Endodermal cell (in vitro differentiated cells): Measurements from ENCODE around the gene INTS11. TPM values are rescaled to one million over a fixed set of nuclear protein-coding genes. Genes with fewer than 3 reads are reported as not detected.

Source experiments
- DNase-seq: peaks from one replicate; pipeline ENCODE4 v3.0.0-alpha.2; 2017
- H3K27ac ChIP-seq: 2 replicates; pipeline ENCODE4 v1.5.1; 2013; ENCODE audit warnings: mild to moderate bottlenecking, low read depth, low read length, moderate library complexity
- H3K27me3 ChIP-seq: 2 replicates; pipeline ENCODE4 v1.6.1; 2013; ENCODE audit warnings: mild to moderate bottlenecking, low read length, moderate library complexity; ENCODE audit not compliant: insufficient read depth, control insufficient read depth, poor library complexity, severe bottlenecking
- H3K36me3 ChIP-seq: 2 replicates; pipeline ENCODE4 v1.7.0; 2013; ENCODE audit warnings: mild to moderate bottlenecking, low read length, moderate library complexity; ENCODE audit not compliant: control insufficient read depth, insufficient read depth
- H3K4me1 ChIP-seq: one replicate; pipeline ENCODE4 v1.7.0; 2013; ENCODE audit warnings: low read length; ENCODE audit not compliant: control insufficient read depth, insufficient read depth
- H3K4me3 ChIP-seq: 2 replicates; pipeline ENCODE4 v1.5.1; 2013; ENCODE audit warnings: mild to moderate bottlenecking, low read length, moderate library complexity
- H3K9ac ChIP-seq: 2 replicates; pipeline ENCODE4 v1.6.1; 2013; ENCODE audit warnings: mild to moderate bottlenecking, low read length, moderate library complexity; ENCODE audit not compliant: poor library complexity, severe bottlenecking; ENCODE audit errors: extremely low read depth
- H3K9me3 ChIP-seq: 2 replicates; pipeline ENCODE4 v1.6.1; 2013; ENCODE audit warnings: mild to moderate bottlenecking, low read length, moderate library complexity; ENCODE audit not compliant: control insufficient read depth
- H3K27ac Mint-ChIP-seq: 2 replicates; pipeline ENCODE4 v1.8.0; 2020; ENCODE audit warnings: mixed read lengths
- H3K27me3 Mint-ChIP-seq: 2 replicates; pipeline ENCODE4 v1.8.0; 2021; ENCODE audit warnings: mild to moderate bottlenecking, mixed read lengths; ENCODE audit not compliant: insufficient read depth
- H3K36me3 Mint-ChIP-seq: 2 replicates; pipeline ENCODE4 v1.8.0; 2020; ENCODE audit warnings: low read depth, mixed read lengths
- H3K4me1 Mint-ChIP-seq: 2 replicates; pipeline ENCODE4 v1.8.0; 2020; ENCODE audit warnings: mixed read lengths
- H3K4me3 Mint-ChIP-seq: 2 replicates; pipeline ENCODE4 v1.8.0; 2020; ENCODE audit warnings: mild to moderate bottlenecking, moderate library complexity, mixed read lengths
- H3K9me3 Mint-ChIP-seq: 2 replicates; pipeline ENCODE4 v1.8.0; 2020; ENCODE audit warnings: mild to moderate bottlenecking, mixed read lengths
- WGBS, 2 experiments: methylation state at CpG; one replicate each; pipeline versions ENCODE4 v1.1.5 to v1.1.7; 2013; ENCODE audit warnings: missing lambda C conversion rate in 2 of 2, mixed read lengths in 1 of 2; ENCODE audit not compliant: insufficient coverage in 1 of 2, insufficient read length in 1 of 2; 5-methylcytosine and 5-hydroxymethylcytosine counted together
- total RNA-seq, 2 donors: library from RNA; stranded (reverse); fragmentation: NEBNext Ultra II Directional in 1 of 2; extraction: Animal tissue kit (Norgen Biotek cat#: 25700) in 1 of 2; gene quantifications; 2 replicates in 1 of 2; 3 replicates in 1 of 2; pipeline ENCODE4 v1.2.1, GENCODE V29; 2021
- TF ChIP-seq, protein P1 (sequence below): fragments of 200-600 bp; sonication (generic); conservative IDR thresholded peaks from 2 replicates; pipeline ENCODE4 v1.5.0; 2021; ENCODE audit warnings: antibody characterized with exemption, mild to moderate bottlenecking

INTS11 gene
- total RNA-seq, 2 donors from 2014 or later = 146 to 153 TPM

DNA sequence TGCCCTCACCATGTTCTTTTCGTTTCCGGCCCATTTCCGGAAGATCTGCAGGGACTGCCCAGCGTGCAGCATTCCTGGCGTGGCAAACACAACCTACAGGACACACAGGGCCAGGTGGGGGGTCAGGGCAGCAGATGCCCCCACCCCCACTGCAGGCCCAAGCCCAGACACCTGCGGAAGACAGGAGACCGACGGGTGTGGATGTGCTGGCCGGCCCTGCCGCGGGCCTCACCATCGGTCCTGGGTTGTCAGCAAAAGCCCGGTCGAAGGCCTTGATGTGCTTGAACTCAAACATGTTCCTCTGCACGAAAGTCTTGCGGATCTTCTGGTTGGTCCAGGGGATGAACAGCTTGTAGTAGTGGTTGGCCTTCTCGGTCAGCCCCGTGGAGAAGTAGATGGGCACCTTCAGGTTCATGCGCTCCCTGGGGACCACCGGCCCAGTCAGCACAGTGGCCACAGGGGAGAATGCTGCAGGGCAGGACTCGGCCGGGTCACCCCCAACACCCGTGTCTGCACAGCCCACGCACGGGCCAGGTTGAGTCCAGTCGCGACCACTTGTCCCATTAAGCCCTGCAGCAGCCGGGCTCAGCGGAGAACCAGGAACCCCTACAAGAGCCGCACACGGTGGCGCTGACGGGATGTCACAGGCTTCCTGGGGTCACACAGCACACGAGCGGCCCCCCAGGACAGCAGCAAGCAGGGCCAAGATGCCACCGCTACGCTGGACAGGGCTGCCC lies 10.8 kb downstream of the INTS11 start:
- Mint-ChIP-seq H3K27ac (no peak overlapping the region), H3K27me3 (no peaks in the 10 kb centered on the region), H3K4me1 (peaks cover 3% of the 10 kb centered on the region), H3K9me3 (no peaks in the 10 kb centered on the region), H3K4me3 (no peak overlapping the region), H3K36me3 (peaks cover 29% of the 10 kb centered on the region)
- Histone ChIP-seq H3K27ac (no peak overlapping the region), H3K36me3 (peaks cover 50% of the 10 kb centered on the region), H3K27me3 (no peaks in the 10 kb centered on the region), H3K9me3 (no peaks in the 10 kb centered on the region), H3K9ac (no peak overlapping the region), H3K4me3 (no peak overlapping the region), H3K4me1 (no peaks in the 10 kb centered on the region)
- DNase-seq = no peak
- TF ChIP-seq, protein P1, sequence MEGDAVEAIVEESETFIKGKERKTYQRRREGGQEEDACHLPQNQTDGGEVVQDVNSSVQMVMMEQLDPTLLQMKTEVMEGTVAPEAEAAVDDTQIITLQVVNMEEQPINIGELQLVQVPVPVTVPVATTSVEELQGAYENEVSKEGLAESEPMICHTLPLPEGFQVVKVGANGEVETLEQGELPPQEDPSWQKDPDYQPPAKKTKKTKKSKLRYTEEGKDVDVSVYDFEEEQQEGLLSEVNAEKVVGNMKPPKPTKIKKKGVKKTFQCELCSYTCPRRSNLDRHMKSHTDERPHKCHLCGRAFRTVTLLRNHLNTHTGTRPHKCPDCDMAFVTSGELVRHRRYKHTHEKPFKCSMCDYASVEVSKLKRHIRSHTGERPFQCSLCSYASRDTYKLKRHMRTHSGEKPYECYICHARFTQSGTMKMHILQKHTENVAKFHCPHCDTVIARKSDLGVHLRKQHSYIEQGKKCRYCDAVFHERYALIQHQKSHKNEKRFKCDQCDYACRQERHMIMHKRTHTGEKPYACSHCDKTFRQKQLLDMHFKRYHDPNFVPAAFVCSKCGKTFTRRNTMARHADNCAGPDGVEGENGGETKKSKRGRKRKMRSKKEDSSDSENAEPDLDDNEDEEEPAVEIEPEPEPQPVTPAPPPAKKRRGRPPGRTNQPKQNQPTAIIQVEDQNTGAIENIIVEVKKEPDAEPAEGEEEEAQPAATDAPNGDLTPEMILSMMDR = no peak
- WGBS, 2 experiments = 90 to 93% methylated on average over 28 to 37 of the region's 37 CpGs

DNA sequence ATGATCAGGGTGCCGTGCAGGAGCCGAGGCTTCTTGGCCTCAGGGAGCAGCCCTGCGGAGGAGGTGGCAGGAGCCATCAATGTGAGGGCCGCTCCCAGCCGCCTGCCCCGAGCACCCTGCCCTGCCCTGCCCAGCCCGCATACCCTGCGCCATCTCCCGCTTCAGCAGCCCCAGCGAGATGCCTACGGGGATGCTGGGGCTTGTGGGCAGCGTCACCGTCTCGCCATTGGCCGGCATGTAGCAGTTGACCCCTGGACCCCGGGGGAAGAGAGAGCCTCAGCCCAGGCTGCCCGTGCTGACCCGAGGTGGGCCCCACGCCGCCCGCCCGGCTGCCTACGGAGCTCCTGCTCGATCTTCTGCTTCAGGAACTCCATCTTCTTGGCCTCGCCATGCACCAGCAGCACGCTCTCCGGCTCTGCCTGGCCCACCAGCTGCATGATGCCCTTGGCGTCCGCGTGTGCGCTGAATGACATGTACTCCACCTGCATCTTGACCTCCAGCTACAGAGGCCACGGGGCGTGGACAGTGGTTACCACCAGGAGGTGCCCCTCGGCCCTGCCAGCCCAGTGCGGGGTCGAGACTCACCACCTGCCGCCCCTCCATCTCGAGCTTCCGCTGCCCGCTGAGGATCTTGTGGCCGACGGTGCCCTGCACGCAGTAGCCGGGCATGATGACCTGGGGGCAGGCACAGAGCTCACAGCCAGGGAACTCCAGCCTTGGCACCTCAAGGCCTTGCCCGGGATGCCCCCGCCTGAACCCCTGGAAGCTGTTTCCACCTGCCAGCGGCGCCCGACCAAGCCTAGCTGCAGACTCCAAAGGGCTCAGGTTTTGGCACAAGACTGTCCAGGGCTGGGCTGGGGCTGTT lies 11.8 kb downstream of the INTS11 start:
- H3K9ac ChIP-seq = no peak overlapping the region
- DNase-seq = no peak
- no peak overlapping the region for H3K4me3 ChIP-seq
- TF ChIP-seq, protein P1 = no peak
- H3K36me3 ChIP-seq = peaks cover 43% of the 10 kb centered on the region
- H3K27ac Mint-ChIP-seq = no peak overlapping the region
- no peak overlapping the region for H3K4me3 Mint-ChIP-seq
- no peaks in the 10 kb centered on the region for H3K27me3 ChIP-seq
- no peaks in the 10 kb centered on the region for H3K9me3 Mint-ChIP-seq
- no peaks in the 10 kb centered on the region for H3K27me3 Mint-ChIP-seq
- H3K36me3 Mint-ChIP-seq = peaks cover 21% of the 10 kb centered on the region
- H3K4me1 ChIP-seq = no peaks in the 10 kb centered on the region
- H3K4me1 Mint-ChIP-seq = peaks cover 3% of the 10 kb centered on the region
- H3K27ac ChIP-seq = no peak overlapping the region
- no peaks in the 10 kb centered on the region for H3K9me3 ChIP-seq
- WGBS, 2 experiments = 94 to 98% methylated on average over 41 to 49 of the region's 49 CpGs

DNA sequence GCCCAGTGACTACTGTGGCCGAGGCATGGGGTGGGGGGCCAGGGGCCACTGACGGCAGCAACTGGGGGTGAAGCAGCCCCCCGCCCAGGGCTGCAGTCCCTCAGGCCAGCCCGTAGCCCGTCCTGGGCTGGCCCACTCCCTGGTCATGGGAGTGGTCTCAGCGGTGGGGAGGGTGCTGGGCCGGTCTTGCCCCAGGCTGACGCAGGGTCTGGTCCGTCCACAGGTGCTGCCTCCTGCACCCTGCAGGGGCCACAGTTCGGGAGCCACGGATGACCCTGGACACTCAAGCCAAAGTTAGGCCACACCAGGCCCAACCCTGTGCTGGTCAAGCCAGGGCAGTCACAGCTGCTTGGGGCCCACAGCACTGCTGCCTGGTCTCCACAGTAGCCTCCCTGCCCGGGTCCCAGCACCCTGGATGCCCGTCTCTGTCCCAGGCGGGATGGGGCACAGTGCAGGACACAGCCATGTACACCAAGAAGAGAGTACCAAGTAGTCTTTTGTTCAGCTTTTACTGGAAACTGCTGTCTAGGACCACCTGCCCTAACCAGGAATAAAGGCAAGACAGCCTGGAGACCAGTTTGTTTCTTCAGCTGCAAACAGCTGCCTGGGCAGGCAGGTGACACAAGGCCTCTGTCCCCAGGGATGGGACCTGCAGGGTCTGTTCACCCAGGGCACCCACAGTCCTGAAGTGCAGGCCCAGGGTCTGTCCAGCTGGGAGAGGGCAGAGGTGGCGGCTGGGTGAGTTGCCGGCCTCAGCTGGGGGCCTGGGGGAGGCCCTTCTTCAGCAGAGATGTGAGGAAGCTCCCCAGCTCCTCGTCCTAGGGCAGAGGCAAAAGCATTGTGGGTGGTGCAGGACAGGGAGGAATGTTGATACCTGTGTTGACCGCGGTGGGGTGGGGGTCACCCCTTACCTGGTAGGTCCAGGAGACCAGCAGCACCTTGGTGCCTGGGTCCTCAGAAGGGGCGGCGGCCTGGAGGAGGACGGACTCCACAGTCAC lies 13.1 kb downstream of the INTS11 start:
- DNase-seq = no peak

More for the DNA sequence above, 13.1 kb downstream of the INTS11 start:
- no peak overlapping the region for H3K27ac ChIP-seq
- WGBS, 2 experiments = 94 to 98% methylated on average over 15 to 22 of the region's 22 CpGs
- Mint-ChIP-seq H3K9me3 (no peaks in the 10 kb centered on the region), H3K4me1 (peaks cover 11% of the 10 kb centered on the region), H3K27ac (no peak overlapping the region), H3K4me3 (no peak overlapping the region), H3K27me3 (no peaks in the 10 kb centered on the region), H3K36me3 (peaks cover 16% of the 10 kb centered on the region)
- peaks cover 4% of the 10 kb centered on the region for H3K4me1 ChIP-seq
- no peaks in the 10 kb centered on the region for H3K9me3 ChIP-seq
- no peaks in the 10 kb centered on the region for H3K27me3 ChIP-seq
- no peak overlapping the region for H3K9ac ChIP-seq
- H3K4me3 ChIP-seq = no peak overlapping the region
- H3K36me3 ChIP-seq = peaks cover 36% of the 10 kb centered on the region
- TF ChIP-seq, protein P1 = no peak
